GM12873 (cell line): ENCODE results near the gene KANTR.

ENCODE experiments used
- CTCF ChIP-seq: IDR thresholded peaks from 2 replicates; pipeline ENCODE4 v1.5.1; 2012; ENCODE audit warnings: low read depth, mild to moderate bottlenecking, moderate library complexity, low read length, control low read depth; ENCODE audit not compliant: insufficient read depth; ENCODE audit errors: missing control alignments

Gene KANTR

GRCh38 chrX:53163436-53163835, 69.5 kb downstream of the KANTR start:
- no peak for TF ChIP-seq CTCF

GRCh38 chrX:53166103-53166502, 72.2 kb downstream of the KANTR start:
- TF ChIP-seq CTCF, result no peak

GRCh38 chrX:53171356-53171755, 77.4 kb downstream of the KANTR start:
- TF ChIP-seq CTCF, result peak; percentile 41
